Transverse colon (tissue), 4 donors: ENCODE results near the gene PLA2G15. TPM values are rescaled to one million over a fixed set of nuclear protein-coding genes. Genes with fewer than 3 reads are reported as not detected.

Experiments used
- DNase-seq: peaks from one replicate; pipeline ENCODE4 v3.0.0-alpha.2; 2019
- H3K27ac ChIP-seq, 4 donors: fragments of 200-600 bp; sonication (generic); 2 replicates each; pipeline ENCODE4 v1.5.1; 2016 to 2018; ENCODE audit warnings: inconsistent platforms in 4 of 4
- H3K27me3 ChIP-seq: fragments of 200-600 bp; sonication (generic); 2 replicates; pipeline ENCODE4 v1.5.1; 2017; ENCODE audit warnings: inconsistent platforms
- H3K36me3 ChIP-seq, 4 donors: fragments of 200-600 bp; sonication (generic); 2 replicates each; pipeline ENCODE4 v1.5.1; 2017 to 2019; ENCODE audit warnings: inconsistent platforms in 4 of 4
- H3K4me1 ChIP-seq, 4 donors: fragments of 200-600 bp; sonication (generic); 2 replicates each; pipeline ENCODE4 v1.5.1; 2017 to 2020; ENCODE audit warnings: inconsistent platforms in 4 of 4
- H3K4me3 ChIP-seq, 4 donors: fragments of 200-600 bp; sonication (generic); 1 replicate in 1 of 4; 2 replicates in 3 of 4; pipeline versions ENCODE4 v1.5.1 to v1.6.1; 2017 to 2019; ENCODE audit warnings: inconsistent platforms in 4 of 4
- H3K9me3 ChIP-seq, 2 donors: fragments of 200-600 bp; sonication (generic); 2 replicates each; pipeline ENCODE4 v1.5.1; 2017 to 2019; ENCODE audit warnings: inconsistent platforms in 2 of 2
- EP300 ChIP-seq: sonication (generic); formaldehyde crosslinking; IDR thresholded peaks from one replicate; pipeline ENCODE4 v1.6.1; 2017; ENCODE audit warnings: antibody characterized with exemption, low read depth
- POLR2A ChIP-seq: fragments of 450-650 bp; IDR thresholded peaks from one replicate; pipeline ENCODE4 v1.6.1; 2016; ENCODE audit warnings: antibody characterized with exemption, mild to moderate bottlenecking, moderate library complexity
- POLR2AphosphoS5 ChIP-seq, 3 donors: sonication (generic); formaldehyde crosslinking; IDR thresholded peaks; one replicate each; pipeline ENCODE4 v1.6.1; 2016; ENCODE audit warnings: antibody characterized with exemption in 3 of 3
- WGBS, 2 donors: methylation state at CpG; one replicate each; pipeline ENCODE4 v1.1.5; 2018; ENCODE audit warnings: low coverage in 1 of 2; 5-methylcytosine and 5-hydroxymethylcytosine counted together
- in situ Hi-C, 4 donors: fragments of 200-750 bp; cut with MboI; loops; one replicate each; pipeline versions ENCODE4 v1.15.0 to v1.15.1; 2017; ENCODE audit warnings: low sequenced_read_pairs in 3 of 4, low pct_ligation_motif_present in 1 of 4, low pct_unique_long_range_greater_than_20kb in 1 of 4
- intact Hi-C: fragments of 100-400 bp; cut with DNase I; formaldehyde crosslinking; loops from one replicate; pipeline ENCODE4 v1.15.1; 2023; ENCODE audit warnings: low total_unique reads
- total RNA-seq, 4 donors: library from RNA; depleted of rRNA; stranded (reverse); fragments of >200 nt; gene quantifications; one replicate each; pipeline ENCODE4 v1.1.0, GENCODE V29; 2016
- TF ChIP-seq, protein P1 (sequence below), 5 experiments: fragments of 200-600 bp in 3 of 5; fragments of 450-650 bp in 2 of 5; sonication (generic) in 3 of 5; IDR thresholded peaks; 1 replicate in 2 of 5; 2 replicates in 3 of 5; pipeline ENCODE4 v1.5.1; 2016 to 2017; ENCODE audit warnings: antibody characterized with exemption in 5 of 5, inconsistent platforms in 3 of 5, mild to moderate bottlenecking in 2 of 5, moderate library complexity in 1 of 5

PLA2G15 gene
- total RNA-seq, 4 donors from 2014 or later, result 9.6 to 18.2 (median 15.0) TPM

DNA sequence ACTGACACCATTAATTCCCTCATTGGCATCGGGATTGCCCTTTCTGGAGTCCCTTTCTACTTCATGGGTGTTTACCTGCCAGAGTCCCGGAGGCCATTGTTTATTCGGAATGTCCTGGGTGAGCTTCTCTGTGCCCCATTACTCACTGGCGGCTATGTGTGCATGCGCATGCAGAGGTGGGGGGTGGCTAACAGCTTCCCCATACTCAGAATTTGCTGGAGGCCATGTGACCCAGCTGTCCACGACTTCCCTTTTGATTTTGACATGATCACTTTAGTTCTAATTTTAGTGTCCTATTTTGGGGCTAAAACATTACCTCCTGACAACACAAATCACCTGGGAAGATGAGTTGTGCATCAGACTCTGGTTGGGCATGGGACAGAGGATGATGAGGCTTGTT is 51.5 kb downstream of the PLA2G15 start:
- Histone ChIP-seq H3K36me3 (peaks cover 0 to 57% (median 26%) of the 10 kb centered on the region in 4 donors), H3K4me1 (peaks cover 0 to 7% (median 3%) of the 10 kb centered on the region in 4 donors), H3K4me3 (no peak overlapping the region), H3K27ac (no peak overlapping the region), H3K27me3 (no peaks in the 10 kb centered on the region), H3K9me3 (no peaks in the 10 kb centered on the region)
- in situ Hi-C loops, result no loop called here
- intact Hi-C loops, result no loop called here
- DNase-seq, result no peak
- TF ChIP-seq POLR2AphosphoS5 (IDR thresholded peaks at IDR 0.05) (no peak), EP300 (no peak), POLR2A (no peak)
- TF ChIP-seq, protein P1, sequence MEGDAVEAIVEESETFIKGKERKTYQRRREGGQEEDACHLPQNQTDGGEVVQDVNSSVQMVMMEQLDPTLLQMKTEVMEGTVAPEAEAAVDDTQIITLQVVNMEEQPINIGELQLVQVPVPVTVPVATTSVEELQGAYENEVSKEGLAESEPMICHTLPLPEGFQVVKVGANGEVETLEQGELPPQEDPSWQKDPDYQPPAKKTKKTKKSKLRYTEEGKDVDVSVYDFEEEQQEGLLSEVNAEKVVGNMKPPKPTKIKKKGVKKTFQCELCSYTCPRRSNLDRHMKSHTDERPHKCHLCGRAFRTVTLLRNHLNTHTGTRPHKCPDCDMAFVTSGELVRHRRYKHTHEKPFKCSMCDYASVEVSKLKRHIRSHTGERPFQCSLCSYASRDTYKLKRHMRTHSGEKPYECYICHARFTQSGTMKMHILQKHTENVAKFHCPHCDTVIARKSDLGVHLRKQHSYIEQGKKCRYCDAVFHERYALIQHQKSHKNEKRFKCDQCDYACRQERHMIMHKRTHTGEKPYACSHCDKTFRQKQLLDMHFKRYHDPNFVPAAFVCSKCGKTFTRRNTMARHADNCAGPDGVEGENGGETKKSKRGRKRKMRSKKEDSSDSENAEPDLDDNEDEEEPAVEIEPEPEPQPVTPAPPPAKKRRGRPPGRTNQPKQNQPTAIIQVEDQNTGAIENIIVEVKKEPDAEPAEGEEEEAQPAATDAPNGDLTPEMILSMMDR (IDR thresholded peaks at IDR 0.05), result no peak
- WGBS, 2 donors, result 78 to 84% methylated on average over 3 to 6 of the region's 6 CpGs

DNA sequence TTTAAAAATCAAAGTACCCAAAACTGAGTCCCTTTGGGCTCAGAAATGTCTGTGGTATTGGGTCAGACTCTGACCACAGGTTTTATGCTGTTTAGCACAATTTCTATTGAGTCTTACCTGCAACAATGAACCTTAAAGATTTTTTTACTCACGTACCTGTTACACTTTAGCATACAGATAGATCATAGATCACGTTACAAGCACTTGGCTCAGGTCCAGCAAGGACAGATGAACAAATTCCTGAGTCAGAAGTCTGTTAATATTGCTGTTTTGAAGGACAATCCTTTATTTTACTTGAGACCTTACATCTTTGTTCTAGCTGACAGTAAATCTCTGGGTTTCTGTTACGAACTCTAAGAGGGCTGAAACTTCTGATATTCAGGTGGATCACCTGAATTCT is 52.7 kb downstream of the PLA2G15 start:
- Histone ChIP-seq H3K4me3 (no peak overlapping the region), H3K9me3 (no peaks in the 10 kb centered on the region), H3K27ac (no peak overlapping the region), H3K4me1 (peaks cover 0 to 7% (median 3%) of the 10 kb centered on the region in 4 donors), H3K36me3 (peaks cover 0 to 60% (median 26%) of the 10 kb centered on the region in 4 donors), H3K27me3 (no peaks in the 10 kb centered on the region)
- DNase-seq, result no peak
- intact Hi-C loops (no loop called here), in situ Hi-C loops (no loop called here)
- 40 to 67% methylated on average over 3 of the region's 3 CpGs for WGBS, 2 donors
- TF ChIP-seq EP300, result no peak
- TF ChIP-seq, protein P1 (IDR thresholded peaks at IDR 0.05), result no peak
- TF ChIP-seq POLR2A, result no peak
- no peak for TF ChIP-seq POLR2AphosphoS5 (IDR thresholded peaks at IDR 0.05)

DNA sequence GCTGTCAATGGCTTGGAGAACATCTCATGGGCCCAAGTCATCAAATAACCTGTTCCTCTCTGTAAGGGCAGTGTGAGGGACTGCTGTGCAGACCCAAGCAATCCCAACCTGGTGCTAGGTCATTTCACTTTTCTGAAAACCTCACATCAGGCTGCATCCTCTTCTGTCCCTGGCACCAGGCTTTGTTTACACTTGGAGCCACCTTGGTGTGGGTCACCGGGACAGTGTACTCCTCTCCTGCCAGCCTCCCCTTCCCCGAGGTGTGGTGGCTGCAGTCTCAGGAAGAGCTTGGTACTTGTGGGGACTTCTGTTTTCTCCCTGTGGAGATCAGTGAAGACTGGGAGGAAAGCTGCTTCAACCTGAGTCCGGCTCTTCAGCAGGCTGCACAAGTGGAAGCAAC is 53.1 kb downstream of the PLA2G15 start:
- H3K4me3 ChIP-seq, result no peak overlapping the region
- H3K27me3 ChIP-seq, result no peaks in the 10 kb centered on the region
- TF ChIP-seq POLR2A, result no peak
- TF ChIP-seq, protein P1 (IDR thresholded peaks at IDR 0.05), result no peak
- TF ChIP-seq POLR2AphosphoS5 (IDR thresholded peaks at IDR 0.05), result no peak
- TF ChIP-seq EP300, result no peak
- DNase-seq, result no peak
- no peaks in the 10 kb centered on the region for H3K9me3 ChIP-seq
- H3K27ac ChIP-seq, result peak overlapping the region; percentile 19 to 52 (median 28)
- H3K36me3 ChIP-seq, result peaks cover 0 to 63% (median 26%) of the 10 kb centered on the region in 4 donors
- H3K4me1 ChIP-seq, result peaks cover 0 to 7% (median 3%) of the 10 kb centered on the region in 4 donors
- 86% methylated on average over 3 of the region's 3 CpGs; no CpG with 5 or more reads in 1 of the 2 donors for WGBS, 2 donors
- in situ Hi-C loops, result no loop called here
- intact Hi-C loops, result no loop called here

DNA sequence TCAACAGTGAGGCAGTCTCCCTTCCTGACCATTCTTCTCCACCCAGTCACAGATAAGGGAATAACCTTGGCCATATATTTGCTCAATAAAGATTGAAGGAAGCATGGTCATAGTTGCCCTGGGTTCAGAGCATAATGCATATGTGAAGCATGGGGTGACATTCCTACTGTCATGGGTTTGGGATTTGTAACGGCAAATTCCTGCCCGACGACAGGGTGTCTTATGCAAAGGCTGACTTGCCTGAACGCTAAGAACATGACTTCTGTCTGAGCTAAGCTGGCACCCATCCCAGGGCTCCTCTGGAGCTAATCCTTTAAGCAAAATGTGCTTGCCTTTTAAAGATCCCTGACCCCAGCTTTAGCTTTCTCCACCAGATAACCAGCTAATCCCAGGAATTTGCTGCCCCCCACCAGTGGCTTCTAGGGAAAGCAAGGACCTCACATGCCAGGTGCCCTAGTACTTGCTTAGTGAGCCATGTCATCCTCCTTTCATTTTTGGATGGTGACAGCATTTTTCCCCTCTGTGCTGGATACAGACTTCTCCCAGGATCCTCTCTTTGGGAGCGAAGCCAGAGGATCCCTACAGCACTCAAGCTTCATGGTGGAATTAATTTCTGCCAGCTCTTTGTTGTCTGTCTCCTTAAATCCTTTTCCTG is 53.9 kb downstream of the PLA2G15 start:
- WGBS, 2 donors, result 65 to 86% methylated on average over 1 to 5 of the region's 5 CpGs
- no peaks in the 10 kb centered on the region for H3K9me3 ChIP-seq
- no peak overlapping the region for H3K4me3 ChIP-seq
- no peak for DNase-seq
- in situ Hi-C loops (no loop called here), intact Hi-C loops (no loop called here)
- peaks cover 0 to 7% (median 3%) of the 10 kb centered on the region in 4 donors for H3K4me1 ChIP-seq
- H3K36me3 ChIP-seq, result peaks cover 0 to 63% (median 26%) of the 10 kb centered on the region in 4 donors
- peak overlapping the region; percentile 19 to 52 (median 28) for H3K27ac ChIP-seq
- TF ChIP-seq POLR2A (no peak), EP300 (no peak), POLR2AphosphoS5 (IDR thresholded peaks at IDR 0.05) (no peak)
- TF ChIP-seq, protein P1 (IDR thresholded peaks at IDR 0.05), result no peak
- H3K27me3 ChIP-seq, result no peaks in the 10 kb centered on the region
